Skeletal muscle cell (primary cell): ENCODE measurements around the gene CNBD2.
A peak's percentile ranks its signal among the peaks of the same experiment; 100 is the strongest.
"Not testable (repeated sequence)": the region's sequence is repeated elsewhere in the genome, so short reads cannot be mapped to it uniquely, and the experiment has no call there.

Experiments
- DNase-seq: peaks from one replicate; pipeline ENCODE4 v3.0.0-alpha.2; 2010; ENCODE audit warnings: low read depth
- H3K4me3 ChIP-seq: 2 replicates; pipeline ENCODE4 v1.5.1; 2011; ENCODE audit warnings: low read depth, mild to moderate bottlenecking, control low read depth, low read length, moderate library complexity

CNBD2 gene

GRCh38 chr20:36051318-36052116 lies 83.1 kb downstream of the CNBD2 start:
- peak overlapping the region; percentile 85 for H3K4me3 ChIP-seq
- DNase-seq: no peak

GRCh38 chr20:36052117-36052513 lies 83.7 kb downstream of the CNBD2 start:
- no peak overlapping the region for H3K4me3 ChIP-seq
- DNase-seq: no peak

- H3K4me3 ChIP-seq, DNase-seq: not testable (repeated sequence)
Observed at GRCh38 chr20:36053863-36054518, 85.6 kb downstream of the CNBD2 start.

- no peak for DNase-seq
- H3K4me3 ChIP-seq: no peak overlapping the region
Observed at GRCh38 chr20:36055145-36055544, 86.8 kb downstream of the CNBD2 start.

- no peak overlapping the region for H3K4me3 ChIP-seq
- no peak for DNase-seq
Observed at GRCh38 chr20:36060676-36061075, 92.3 kb downstream of the CNBD2 start.

- no peak for DNase-seq
- H3K4me3 ChIP-seq: no peak overlapping the region
Observed at GRCh38 chr20:36061754-36062153, 93.4 kb downstream of the CNBD2 start.

GRCh38 chr20:36062799-36063198 lies 94.4 kb downstream of the CNBD2 start:
- DNase-seq: no peak
- no peak overlapping the region for H3K4me3 ChIP-seq

GRCh38 chr20:36063916-36064657 lies 95.7 kb downstream of the CNBD2 start:
- peak overlapping the region; percentile 59 for H3K4me3 ChIP-seq
- DNase-seq: no peak

- DNase-seq: peak; percentile 43
- peak overlapping the region; percentile 59 for H3K4me3 ChIP-seq
Observed at GRCh38 chr20:36064658-36065426, 96.5 kb downstream of the CNBD2 start.

- H3K4me3 ChIP-seq: no peak overlapping the region
- no peak for DNase-seq
Observed at GRCh38 chr20:36065427-36065998, 97.1 kb downstream of the CNBD2 start.

GRCh38 chr20:36066777-36067176 lies 98.4 kb downstream of the CNBD2 start:
- no peak overlapping the region for H3K4me3 ChIP-seq
- DNase-seq: no peak

GRCh38 chr20:36068526-36068925 lies 100.1 kb downstream of the CNBD2 start:
- H3K4me3 ChIP-seq, DNase-seq: not testable (repeated sequence)

GRCh38 chr20:36070451-36070850 lies 102.1 kb downstream of the CNBD2 start:
- H3K4me3 ChIP-seq: no peak overlapping the region

GRCh38 chr20:36071848-36072247 lies 103.5 kb downstream of the CNBD2 start:
- no peak for DNase-seq
- H3K4me3 ChIP-seq: no peak overlapping the region

More at GRCh38 chr20:36070451-36070850, 102.1 kb downstream of the CNBD2 start:
- DNase-seq: no peak

GRCh38 chr20:36074983-36075382 lies 106.6 kb downstream of the CNBD2 start:
- no peak overlapping the region for H3K4me3 ChIP-seq
- DNase-seq: no peak

GRCh38 chr20:36077762-36078161 lies 109.4 kb downstream of the CNBD2 start:
- not testable (repeated sequence) for DNase-seq, H3K4me3 ChIP-seq

- no peak for DNase-seq
- no peak overlapping the region for H3K4me3 ChIP-seq
Observed at GRCh38 chr20:36079486-36079885, 111.1 kb downstream of the CNBD2 start.

- not testable (repeated sequence) for H3K4me3 ChIP-seq, DNase-seq
Observed at GRCh38 chr20:36079984-36080383, 111.6 kb downstream of the CNBD2 start.
